Prostate gland (tissue), 2 donors: ENCODE data around the gene USP20.

ENCODE experiments used
- CTCF ChIP-seq, 4 experiments: fragments of 200-600 bp in 2 of 4; fragments of 450-650 bp in 2 of 4; sonication (generic) in 2 of 4; IDR thresholded peaks; 1 replicate in 3 of 4; 2 replicates in 1 of 4; pipeline ENCODE4 v1.5.1; 2016 to 2019; ENCODE audit warnings: antibody characterized with exemption in 4 of 4, mild to moderate bottlenecking in 2 of 4, moderate library complexity in 2 of 4
- POLR2A ChIP-seq: fragments of 450-650 bp; IDR thresholded peaks from one replicate; pipeline ENCODE4 v1.6.1; 2016; ENCODE audit warnings: antibody characterized with exemption, mild to moderate bottlenecking
- POLR2AphosphoS5 ChIP-seq: sonication (generic); formaldehyde crosslinking; IDR thresholded peaks from one replicate; pipeline ENCODE4 v1.6.1; 2017; ENCODE audit warnings: antibody characterized with exemption

DNA sequence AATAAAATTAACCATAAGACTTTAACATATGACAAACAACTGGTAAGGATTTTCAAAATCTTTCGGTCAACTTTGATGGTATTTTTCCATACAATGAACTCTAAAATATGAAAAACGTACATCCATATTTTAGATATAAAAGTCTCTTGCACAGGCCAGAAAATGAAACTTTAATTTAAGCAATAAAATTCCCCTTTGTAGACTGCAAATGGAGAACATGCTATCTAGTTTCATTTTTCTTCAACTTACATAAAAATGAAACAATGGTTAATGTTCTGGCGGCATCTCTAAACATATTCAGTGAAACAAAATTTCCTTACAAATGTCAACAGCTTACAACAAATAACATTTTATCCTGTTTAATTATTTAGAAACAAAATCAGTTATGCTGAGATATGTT, 84.0 kb downstream of the USP20 start:
- TF ChIP-seq CTCF (IDR thresholded peaks at IDR 0.05), result no peak
- TF ChIP-seq POLR2A, result no peak
- no peak for TF ChIP-seq POLR2AphosphoS5
